B cell (primary cell): ENCODE results near the gene SLC9A9. TPM values are rescaled to one million over a fixed set of nuclear protein-coding genes. Genes with fewer than 3 reads are reported as not detected.

ENCODE experiments used
- ATAC-seq: fragments of 200-7000 bp; cut with Tn5 transposase; one replicate; pipeline ENCODE4 v1.10.0; 2021; ENCODE audit warnings: low read depth, mild to moderate bottlenecking, moderate number of reproducible peaks, moderate library complexity
- CTCF ChIA-PET: fragments of 350-600 bp; sonication (Branson Sonifier 250); formaldehyde crosslinking; loops from one replicate; lab custom pipeline; 2021; ENCODE audit warnings: antibody characterized with exemption, inconsistent platforms; lab: Charles Lee
- POLR2A ChIA-PET: fragments of 350-600 bp; sonication (Branson Sonifier 250); formaldehyde crosslinking; loops from one replicate; lab custom pipeline; 2021; ENCODE audit warnings: antibody characterized with exemption; lab: Charles Lee
- DNase-seq: peaks from one replicate; pipeline ENCODE4 v3.0.0; 2013
- H2AFZ ChIP-seq: 2 replicates; pipeline ENCODE4 v1.6.1; 2012; ENCODE audit warnings: mild to moderate bottlenecking, low read depth, low read length; ENCODE audit not compliant: insufficient read depth, poor library complexity, severe bottlenecking
- H3K27ac ChIP-seq, 2 donors: 1 replicate in 1 of 2; 2 replicates in 1 of 2; pipeline ENCODE4 v1.5.1; 2012 to 2013; ENCODE audit warnings: low read length in 2 of 2, mild to moderate bottlenecking in 2 of 2, moderate library complexity in 1 of 2
- H3K27me3 ChIP-seq, 4 experiments: fragments of 200-600 bp in 1 of 4; sonication (generic) in 1 of 4; replicated peaks in 1 of 4; 1 replicate in 2 of 4; 2 replicates in 2 of 4; pipeline versions ENCODE4 v1.6.1 to v1.7.0; 2013 to 2016; ENCODE audit warnings: low read length in 3 of 4, mild to moderate bottlenecking in 2 of 4, mixed read lengths in 1 of 4, moderate library complexity in 1 of 4; ENCODE audit not compliant: insufficient read depth in 4 of 4, control insufficient read depth in 3 of 4; ENCODE audit errors: control extremely low read depth in 1 of 4
- H3K36me3 ChIP-seq, 2 experiments: replicated peaks in 1 of 2; 1 replicate in 1 of 2; 2 replicates in 1 of 2; pipeline versions ENCODE4 v1.6.1 to v1.7.1; 2013; ENCODE audit warnings: low read length in 1 of 2; ENCODE audit not compliant: insufficient read depth in 2 of 2, control insufficient read depth in 1 of 2; ENCODE audit errors: control extremely low read depth in 1 of 2, extremely low read depth in 1 of 2
- H3K4me1 ChIP-seq, 2 donors: fragments of 200-600 bp in 1 of 2; sonication (generic) in 1 of 2; 1 replicate in 1 of 2; 2 replicates in 1 of 2; pipeline versions ENCODE4 v1.5.1 to v1.6.1; 2013 to 2017; ENCODE audit warnings: low read length in 2 of 2; ENCODE audit not compliant: control insufficient read depth in 2 of 2, insufficient read depth in 2 of 2
- H3K4me2 ChIP-seq: replicated peaks from 2 replicates; pipeline ENCODE3; 2012; ENCODE audit warnings: mild to moderate bottlenecking, low read depth, low read length; ENCODE audit not compliant: poor library complexity, severe bottlenecking
- H3K4me3 ChIP-seq, 5 experiments: fragments of 200-600 bp in 1 of 5; sonication (generic) in 1 of 5; 1 replicate in 3 of 5; 2 replicates in 2 of 5; pipeline versions ENCODE4 v1.5.1 to v1.7.0; 2011 to 2016; ENCODE audit warnings: low read length in 4 of 5, mild to moderate bottlenecking in 4 of 5, low read depth in 2 of 5, control low read depth in 1 of 5, moderate library complexity in 1 of 5; ENCODE audit not compliant: insufficient read depth in 1 of 5; ENCODE audit errors: control extremely low read depth in 1 of 5, extremely low read depth in 1 of 5
- H3K79me2 ChIP-seq: fragments of 200-600 bp; sonication (generic); one replicate; pipeline ENCODE4 v1.6.0; 2016; ENCODE audit warnings: low read length; ENCODE audit not compliant: control insufficient read depth, insufficient read depth
- H3K9ac ChIP-seq: fragments of 200-600 bp; sonication (generic); 2 replicates; pipeline ENCODE4 v1.6.1; 2017; ENCODE audit warnings: mild to moderate bottlenecking, low read length, moderate library complexity
- H3K9me3 ChIP-seq, 3 donors: one replicate each; pipeline versions ENCODE4 v1.6.1 to v1.7.1; 2013; ENCODE audit warnings: low read length in 2 of 3; ENCODE audit not compliant: control insufficient read depth in 2 of 3, insufficient read depth in 1 of 3; ENCODE audit errors: control extremely low read depth in 1 of 3
- H4K20me1 ChIP-seq: 2 replicates; pipeline ENCODE4 v1.6.0; 2012; ENCODE audit warnings: mild to moderate bottlenecking, low read length; ENCODE audit not compliant: insufficient read depth, control insufficient read depth, poor library complexity, severe bottlenecking
- H3K27ac Mint-ChIP-seq: one replicate; pipeline ENCODE4 v1.8.0; 2021; ENCODE audit warnings: mixed read lengths
- H3K27me3 Mint-ChIP-seq: one replicate; pipeline ENCODE4 v1.8.0; 2021; ENCODE audit warnings: mixed read lengths
- H3K4me1 Mint-ChIP-seq: one replicate; pipeline ENCODE4 v1.8.0; 2021; ENCODE audit warnings: mixed read lengths
- H3K4me3 Mint-ChIP-seq: one replicate; pipeline ENCODE4 v1.8.0; 2021; ENCODE audit warnings: mixed read lengths
- H3K9me3 Mint-ChIP-seq: one replicate; pipeline ENCODE4 v1.8.0; 2022; ENCODE audit warnings: mixed read lengths; ENCODE audit not compliant: insufficient read depth
- CTCF ChIP-seq: fragments of 200-600 bp; IDR thresholded peaks from one replicate; pipeline ENCODE4 v1.8.0; 2022; ENCODE audit warnings: antibody characterized with exemption, mild to moderate bottlenecking
- EZH2 ChIP-seq: IDR thresholded peaks from 2 replicates; pipeline ENCODE4 v1.6.1; 2012; ENCODE audit warnings: borderline replicate concordance, low read depth, mild to moderate bottlenecking, moderate library complexity, low read length; ENCODE audit not compliant: insufficient read depth, poor library complexity, severe bottlenecking
- WGBS: methylation state at CpG from one replicate; pipeline ENCODE4 v1.1.5; 2013; ENCODE audit warnings: missing lambda C conversion rate; ENCODE audit not compliant: insufficient coverage; 5-methylcytosine and 5-hydroxymethylcytosine counted together
- intact Hi-C: fragments of 100-400 bp; cut with micrococcal nuclease; formaldehyde crosslinking; loops from one replicate; pipeline ENCODE4 v1.10.0; 2022
- polyA plus RNA-seq: library from polyadenylated mRNA; depleted of rRNA; stranded (reverse); fragments of >200 nt; gene quantifications from 2 replicates; pipeline ENCODE4 v1.2.3, GENCODE V29; 2012
- total RNA-seq, 2 donors: library from RNA; stranded (reverse); fragments of 120-200 nt in 1 of 2; gene quantifications; 1 replicate in 1 of 2; 2 replicates in 1 of 2; pipeline versions ENCODE4 v1.2.3 to v1.2.4, GENCODE V29; 2013 to 2022

The SLC9A9 gene
- total and polyA plus RNA-seq, 2 donors (not counting 1 experiment from before 2014, with no cell fraction given), result 7.7 to 17.3 TPM

- Histone ChIP-seq H3K27me3 (no peaks in the 10 kb centered on the region), H3K4me3 (no peak overlapping the region), H3K4me2 (no peak overlapping the region), H3K9me3 (peaks cover 0 to 1% (median 0%) of the 10 kb centered on the region in 3 donors), H4K20me1 (no peaks in the 10 kb centered on the region), H3K36me3 (no peaks in the 10 kb centered on the region), H3K4me1 (peaks cover 7 to 13% of the 10 kb centered on the region in 2 donors), H3K27ac (no peak overlapping the region), H3K79me2 (no peaks in the 10 kb centered on the region), H2AFZ (no peak overlapping the region), H3K9ac (no peak overlapping the region)
- Mint-ChIP-seq H3K4me1 (peaks cover 16% of the 10 kb centered on the region), H3K4me3 (no peak overlapping the region), H3K27me3 (peaks cover 5% of the 10 kb centered on the region), H3K9me3 (no peaks in the 10 kb centered on the region), H3K27ac (no peak overlapping the region)
- TF ChIP-seq CTCF (no peak), EZH2 (no peak)
- no peak for DNase-seq
- ATAC-seq, result no peak
- CTCF ChIA-PET, result no interaction called here
- POLR2A ChIA-PET, result no interaction called here
- intact Hi-C loops, result no loop called here
- WGBS, result 46% methylated on average over 1 of the region's 5 CpGs
Measured at GRCh38 chr3:143331350-143331749, 516.9 kb downstream of the SLC9A9 start.

GRCh38 chr3:143330296-143330868 is 517.9 kb downstream of the SLC9A9 start:
- no peaks in the 10 kb centered on the region for H3K9me3 Mint-ChIP-seq
- H3K4me3 Mint-ChIP-seq, result no peak overlapping the region
- ATAC-seq (no peak), DNase-seq (no peak)
- H3K9ac ChIP-seq, result no peak overlapping the region
- peaks cover 9 to 16% of the 10 kb centered on the region in 2 donors for H3K4me1 ChIP-seq
- H3K27me3 ChIP-seq, result no peaks in the 10 kb centered on the region
- ChIA-PET CTCF (no interaction called here), POLR2A (no interaction called here)
- H3K27me3 Mint-ChIP-seq, result peaks cover 5% of the 10 kb centered on the region
- H3K4me2 ChIP-seq, result no peak overlapping the region
- no peak overlapping the region for H2AFZ ChIP-seq
- no peaks in the 10 kb centered on the region for H3K9me3 ChIP-seq
- intact Hi-C loops, result no loop called here
- no peaks in the 10 kb centered on the region for H4K20me1 ChIP-seq
- H3K4me3 ChIP-seq, result no peak overlapping the region
- peaks cover 20% of the 10 kb centered on the region for H3K4me1 Mint-ChIP-seq
- no peaks in the 10 kb centered on the region for H3K36me3 ChIP-seq
- TF ChIP-seq CTCF, result no peak
- no peak for TF ChIP-seq EZH2
- no peak overlapping the region for H3K27ac ChIP-seq
- H3K79me2 ChIP-seq, result no peaks in the 10 kb centered on the region
- H3K27ac Mint-ChIP-seq, result no peak overlapping the region
- WGBS, result no CpG with 5 or more reads among the region's 2 CpGs
